HCT116 (cell line): ENCODE results near the gene ELOF1. TPM values are rescaled to one million over a fixed set of nuclear protein-coding genes. Genes with fewer than 3 reads are reported as not detected.

ENCODE experiments used
- ATAC-seq: fragments of 200-7000 bp; cut with Tn5 transposase; 2 replicates; pipeline ENCODE4 v1.9.1; 2020; ENCODE audit warnings: mild to moderate bottlenecking, moderate library complexity
- BruUV-seq: library from RNA; stranded (reverse); fragments of 400-500 nt; replicated peaks from 2 replicates; lab custom pipeline; 2021; lab: Mats Ljungman, UMichigan
- CTCF ChIA-PET: fragments of 300-600 bp; sonication (Branson Sonifier 250); formaldehyde crosslinking; loops from one replicate; lab custom pipeline; 2021; ENCODE audit warnings: antibody characterized with exemption; lab: Charles Lee
- POLR2A ChIA-PET: fragments of 300-600, 350-600 bp; sonication (Branson Sonifier 250); formaldehyde crosslinking; loops from one replicate; lab custom pipeline; 2021; ENCODE audit warnings: antibody characterized with exemption; lab: Charles Lee
- RAD21 ChIA-PET, 2 experiments: fragments of 300-600 bp; sonication (Branson Sonifier 250); formaldehyde crosslinking; loops; one replicate each; lab custom pipeline; 2023; ENCODE audit warnings: low total read pairs in 2 of 2; ENCODE audit not compliant: uncharacterized antibody in 2 of 2, unreplicated experiment in 2 of 2, low non-redundant PET in 1 of 2; lab: Charles Lee
- DNase-seq: peaks from one replicate; pipeline ENCODE4 v3.0.0-alpha.2; 2010; ENCODE audit warnings: low read depth, low spot score
- H2AFZ ChIP-seq: fragments of 200-600 bp; shearing (Covaris generic), sonication (generic); 2 replicates; pipeline ENCODE4 v1.6.1; 2017; ENCODE audit warnings: low read depth, mixed run types, mixed read lengths, antibody characterized with exemption, low read length; ENCODE audit not compliant: poor library complexity, severe bottlenecking
- H3K27ac ChIP-seq: 2 replicates; pipeline ENCODE4 v1.5.1; 2012; ENCODE audit warnings: low read depth, low read length
- H3K27me3 ChIP-seq: fragments of 200-600 bp; sonication (generic); 2 replicates; pipeline ENCODE4 v1.6.1; 2016; ENCODE audit warnings: mixed run types, low read length, mixed read lengths; ENCODE audit not compliant: insufficient read depth
- H3K36me3 ChIP-seq, 2 experiments: fragments of 200-500 bp in 1 of 2; fragments of 200-600 bp in 1 of 2; sonication (Bioruptor generic) in 1 of 2; sonication (generic) in 1 of 2; 2 replicates each; pipeline versions ENCODE4 v1.5.1 to v1.6.1; 2014 to 2016; ENCODE audit warnings: low read length in 2 of 2, inconsistent platforms in 1 of 2, mixed read lengths in 1 of 2, mixed run types in 1 of 2; ENCODE audit not compliant: insufficient read depth in 2 of 2, control insufficient read depth in 1 of 2
- H3K4me1 ChIP-seq, 2 experiments: fragments of 200-600 bp in 1 of 2; sonication (generic) in 1 of 2; 2 replicates each; pipeline versions ENCODE4 v1.5.1 to v1.6.1; 2012 to 2017; ENCODE audit warnings: low read length in 2 of 2, inconsistent platforms in 1 of 2, mild to moderate bottlenecking in 1 of 2, mixed read lengths in 1 of 2, mixed run types in 1 of 2, moderate library complexity in 1 of 2; ENCODE audit not compliant: insufficient read depth in 2 of 2, control insufficient read depth in 1 of 2
- H3K4me2 ChIP-seq: fragments of 200-600 bp; sonication (generic); 2 replicates; pipeline ENCODE4 v1.6.1; 2017; ENCODE audit warnings: mixed run types, low read length, mixed read lengths
- H3K4me3 ChIP-seq, 2 experiments: fragments of 200-600 bp in 1 of 2; sonication (generic) in 1 of 2; replicated peaks in 1 of 2; 2 replicates each; pipeline ENCODE4 v1.5.1; 2011 to 2016; ENCODE audit warnings: low read length in 2 of 2, control low read depth in 1 of 2, low read depth in 1 of 2, mild to moderate bottlenecking in 1 of 2, mixed read lengths in 1 of 2, mixed run types in 1 of 2
- H3K79me2 ChIP-seq: fragments of 200-600 bp; sonication (generic); 2 replicates; pipeline ENCODE4 v1.6.1; 2017; ENCODE audit warnings: mild to moderate bottlenecking, mixed run types, low read length, moderate library complexity, mixed read lengths; ENCODE audit not compliant: insufficient read depth
- H3K9ac ChIP-seq: fragments of 200-600 bp; sonication (generic); 2 replicates; pipeline ENCODE4 v1.6.1; 2016; ENCODE audit warnings: low read length, mixed read lengths
- H3K9me2 ChIP-seq: fragments of 200-600 bp; sonication (generic), shearing (Covaris generic); 2 replicates; pipeline ENCODE4 v1.6.1; 2017; ENCODE audit warnings: mixed run types, mild to moderate bottlenecking, moderate library complexity; ENCODE audit not compliant: insufficient read depth
- H3K9me3 ChIP-seq, 2 experiments: fragments of 200-500 bp in 1 of 2; fragments of 200-600 bp in 1 of 2; sonication (Bioruptor generic) in 1 of 2; sonication (generic) in 1 of 2; 2 replicates each; pipeline ENCODE4 v1.6.1; 2014 to 2017; ENCODE audit warnings: low read length in 2 of 2, mixed read lengths in 2 of 2, inconsistent platforms in 1 of 2, low read depth in 1 of 2, mild to moderate bottlenecking in 1 of 2, mixed run types in 1 of 2, moderate library complexity in 1 of 2; ENCODE audit not compliant: control insufficient read depth in 1 of 2, insufficient read depth in 1 of 2
- H4K20me1 ChIP-seq: fragments of 200-600 bp; sonication (generic), shearing (Covaris generic); 2 replicates; pipeline ENCODE4 v1.6.1; 2017; ENCODE audit warnings: mixed run types, mild to moderate bottlenecking, moderate library complexity; ENCODE audit not compliant: insufficient read depth
- CEBPB ChIP-seq: IDR thresholded peaks from 2 replicates; pipeline ENCODE4 v1.6.1; 2012; ENCODE audit warnings: low read depth
- EGR1 ChIP-seq: IDR thresholded peaks from 2 replicates; pipeline ENCODE4 v1.6.1; 2012; ENCODE audit warnings: low read depth
- ELF1 ChIP-seq: IDR thresholded peaks from 2 replicates; pipeline ENCODE4 v1.6.1; 2012; ENCODE audit warnings: low read depth, borderline replicate concordance
- EZH2phosphoT487 ChIP-seq: fragments of 200-600 bp; IDR thresholded peaks from 2 replicates; pipeline ENCODE4 v1.6.1; 2018; ENCODE audit warnings: antibody characterized with exemption, borderline replicate concordance
- FOSL1 ChIP-seq: IDR thresholded peaks from 2 replicates; pipeline ENCODE4 v1.6.1; 2012; ENCODE audit warnings: low read depth
- POLR2AphosphoS5 ChIP-seq: IDR thresholded peaks from 2 replicates; pipeline ENCODE4 v1.6.1; 2011; ENCODE audit warnings: mild to moderate bottlenecking, low read depth, low read length, moderate library complexity
- RAD21 ChIP-seq: IDR thresholded peaks from 2 replicates; pipeline ENCODE4 v1.6.1; 2012; ENCODE audit warnings: low read depth, mild to moderate bottlenecking
- ZFX ChIP-seq: fragments of 450-650 bp; IDR thresholded peaks from 2 replicates; pipeline ENCODE4 v1.6.1; 2017
- ZNF274 ChIP-seq: fragments of 200-500 bp; sonication (Bioruptor generic); IDR thresholded peaks from 2 replicates; pipeline ENCODE4 v1.6.1; 2014; ENCODE audit warnings: mild to moderate bottlenecking, low read depth, low read length, inconsistent platforms
- intact Hi-C: fragments of 100-400 bp; cut with micrococcal nuclease; formaldehyde crosslinking; loops from 2 replicates; pipeline ENCODE4 v1.10.0; 2022
- total RNA-seq: library from RNA; stranded (reverse); gene quantifications from one replicate; pipeline ENCODE4 v1.2.1, GENCODE V29; 2021; ENCODE audit not compliant: unreplicated experiment
- TF ChIP-seq, protein P1 (sequence below), 3 experiments: fragments of 200-600 bp in 1 of 3; sonication (generic) in 1 of 3; IDR thresholded peaks in 2 of 3; conservative IDR thresholded peaks in 1 of 3; 2 replicates each; pipeline ENCODE4 v1.5.1; 2012 to 2017; ENCODE audit warnings: low read depth in 2 of 3, low read length in 2 of 3, antibody characterized with exemption in 1 of 3, borderline replicate concordance in 1 of 3, control low read depth in 1 of 3, mild to moderate bottlenecking in 1 of 3, mixed read lengths in 1 of 3, mixed run types in 1 of 3, moderate library complexity in 1 of 3; ENCODE audit not compliant: insufficient read depth in 1 of 3
- TF ChIP-seq, protein P2 (sequence below): IDR thresholded peaks from 2 replicates; pipeline ENCODE4 v1.6.1; 2012; ENCODE audit warnings: low read depth
- TF ChIP-seq, protein P3 (sequence below): IDR thresholded peaks from 2 replicates; pipeline ENCODE4 v1.6.1; 2012

ELOF1 gene
- total RNA-seq, 1 experiment from 2014 or later = 74.5 TPM

DNA sequence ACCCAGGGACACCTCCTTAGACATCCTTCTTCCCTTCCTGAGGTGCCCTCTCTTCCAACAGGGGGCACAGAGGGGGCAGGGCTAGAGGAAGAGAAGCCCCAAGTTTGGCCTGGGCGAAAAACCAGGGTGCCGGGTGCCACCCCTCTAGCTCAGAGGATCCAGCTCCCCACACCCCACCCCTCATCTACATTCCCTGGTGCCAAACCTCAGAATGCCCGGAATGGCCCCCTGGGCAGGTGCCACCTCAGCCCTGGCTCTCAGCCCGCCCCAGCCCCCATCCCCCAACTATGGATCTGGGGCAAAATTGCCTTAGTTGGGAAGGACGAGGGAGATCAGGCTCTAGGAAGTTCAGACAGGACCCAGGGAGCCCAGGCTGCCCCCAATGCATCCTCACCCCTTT is 18.4 kb downstream of the ELOF1 start:
- Histone ChIP-seq H3K79me2 (no peaks in the 10 kb centered on the region), H3K9me3 (no peaks in the 10 kb centered on the region), H3K36me3 (no peaks in the 10 kb centered on the region), H2AFZ (no peak overlapping the region), H3K27me3 (no peaks in the 10 kb centered on the region), H3K9ac (no peak overlapping the region), H3K4me2 (no peak overlapping the region), H3K4me1 (peaks cover 4 to 16% of the 10 kb centered on the region in 2 experiments), H3K27ac (no peak overlapping the region), H3K4me3 (no peak overlapping the region), H3K9me2 (no peaks in the 10 kb centered on the region), H4K20me1 (no peaks in the 10 kb centered on the region)
- ChIA-PET RAD21 (no interaction called here), POLR2A (no interaction called here), CTCF (no interaction called here)
- ATAC-seq (no peak), DNase-seq (no peak)
- intact Hi-C loops = no loop called here
- no TSS peak for BruUV-seq
- TF ChIP-seq, protein P1, sequence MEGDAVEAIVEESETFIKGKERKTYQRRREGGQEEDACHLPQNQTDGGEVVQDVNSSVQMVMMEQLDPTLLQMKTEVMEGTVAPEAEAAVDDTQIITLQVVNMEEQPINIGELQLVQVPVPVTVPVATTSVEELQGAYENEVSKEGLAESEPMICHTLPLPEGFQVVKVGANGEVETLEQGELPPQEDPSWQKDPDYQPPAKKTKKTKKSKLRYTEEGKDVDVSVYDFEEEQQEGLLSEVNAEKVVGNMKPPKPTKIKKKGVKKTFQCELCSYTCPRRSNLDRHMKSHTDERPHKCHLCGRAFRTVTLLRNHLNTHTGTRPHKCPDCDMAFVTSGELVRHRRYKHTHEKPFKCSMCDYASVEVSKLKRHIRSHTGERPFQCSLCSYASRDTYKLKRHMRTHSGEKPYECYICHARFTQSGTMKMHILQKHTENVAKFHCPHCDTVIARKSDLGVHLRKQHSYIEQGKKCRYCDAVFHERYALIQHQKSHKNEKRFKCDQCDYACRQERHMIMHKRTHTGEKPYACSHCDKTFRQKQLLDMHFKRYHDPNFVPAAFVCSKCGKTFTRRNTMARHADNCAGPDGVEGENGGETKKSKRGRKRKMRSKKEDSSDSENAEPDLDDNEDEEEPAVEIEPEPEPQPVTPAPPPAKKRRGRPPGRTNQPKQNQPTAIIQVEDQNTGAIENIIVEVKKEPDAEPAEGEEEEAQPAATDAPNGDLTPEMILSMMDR (IDR thresholded peaks at IDR 0.05 in 2 of 3, conservative IDR thresholded peaks at IDR 0.05 in 1 of 3; ENCODE audit: borderline replicate concordance in 1 of 3, insufficient read depth in 1 of 3, low read depth in 2 of 3, low read length in 2 of 3) = no peak
- TF ChIP-seq POLR2AphosphoS5 (no peak), RAD21 (no peak), ZNF274 (no peak), ZFX (no peak), CEBPB (no peak), EGR1 (no peak), FOSL1 (no peak), EZH2phosphoT487 (no peak), ELF1 (no peak)
- TF ChIP-seq, protein P2, sequence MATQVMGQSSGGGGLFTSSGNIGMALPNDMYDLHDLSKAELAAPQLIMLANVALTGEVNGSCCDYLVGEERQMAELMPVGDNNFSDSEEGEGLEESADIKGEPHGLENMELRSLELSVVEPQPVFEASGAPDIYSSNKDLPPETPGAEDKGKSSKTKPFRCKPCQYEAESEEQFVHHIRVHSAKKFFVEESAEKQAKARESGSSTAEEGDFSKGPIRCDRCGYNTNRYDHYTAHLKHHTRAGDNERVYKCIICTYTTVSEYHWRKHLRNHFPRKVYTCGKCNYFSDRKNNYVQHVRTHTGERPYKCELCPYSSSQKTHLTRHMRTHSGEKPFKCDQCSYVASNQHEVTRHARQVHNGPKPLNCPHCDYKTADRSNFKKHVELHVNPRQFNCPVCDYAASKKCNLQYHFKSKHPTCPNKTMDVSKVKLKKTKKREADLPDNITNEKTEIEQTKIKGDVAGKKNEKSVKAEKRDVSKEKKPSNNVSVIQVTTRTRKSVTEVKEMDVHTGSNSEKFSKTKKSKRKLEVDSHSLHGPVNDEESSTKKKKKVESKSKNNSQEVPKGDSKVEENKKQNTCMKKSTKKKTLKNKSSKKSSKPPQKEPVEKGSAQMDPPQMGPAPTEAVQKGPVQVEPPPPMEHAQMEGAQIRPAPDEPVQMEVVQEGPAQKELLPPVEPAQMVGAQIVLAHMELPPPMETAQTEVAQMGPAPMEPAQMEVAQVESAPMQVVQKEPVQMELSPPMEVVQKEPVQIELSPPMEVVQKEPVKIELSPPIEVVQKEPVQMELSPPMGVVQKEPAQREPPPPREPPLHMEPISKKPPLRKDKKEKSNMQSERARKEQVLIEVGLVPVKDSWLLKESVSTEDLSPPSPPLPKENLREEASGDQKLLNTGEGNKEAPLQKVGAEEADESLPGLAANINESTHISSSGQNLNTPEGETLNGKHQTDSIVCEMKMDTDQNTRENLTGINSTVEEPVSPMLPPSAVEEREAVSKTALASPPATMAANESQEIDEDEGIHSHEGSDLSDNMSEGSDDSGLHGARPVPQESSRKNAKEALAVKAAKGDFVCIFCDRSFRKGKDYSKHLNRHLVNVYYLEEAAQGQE = no peak
- TF ChIP-seq, protein P3, sequence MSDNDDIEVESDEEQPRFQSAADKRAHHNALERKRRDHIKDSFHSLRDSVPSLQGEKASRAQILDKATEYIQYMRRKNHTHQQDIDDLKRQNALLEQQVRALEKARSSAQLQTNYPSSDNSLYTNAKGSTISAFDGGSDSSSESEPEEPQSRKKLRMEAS = no peak
